Measurements from ENCODE around the gene WWP2. TPM values are rescaled to one million over a fixed set of nuclear protein-coding genes. Genes with fewer than 3 reads are reported as not detected.
"Not testable (repeated sequence)": the region's sequence is repeated elsewhere in the genome, so short reads cannot be mapped to it uniquely, and the experiment has no call there.

The WWP2 gene
- total and polyA plus RNA-seq, 4 donors: 26.1 to 86.6 (median 43.4) TPM

- 0 to 1% methylated on average over 31 of the region's 31 CpGs for WGBS, 2 donors
- Histone ChIP-seq H3K27ac (ENCODE audit: low read depth in 1 of 2, low read length in 1 of 2) (peak within 1 kb of the TSS; percentile 50 to 84), H3K4me1 (ENCODE audit: control insufficient read depth in 5 of 5, insufficient read depth in 5 of 5, low read length in 5 of 5) (peaks cover 0 to 6% (median 3%) of the 10 kb centered on the region in 5 donors), H3K27me3 (ENCODE audit: control insufficient read depth in 3 of 3, insufficient read depth in 3 of 3, low read length in 2 of 3) (no peaks in the 10 kb centered on the region), H3K9me3 (ENCODE audit: control insufficient read depth in 4 of 4, insufficient read depth in 3 of 4, low read length in 3 of 4) (no peaks in the 10 kb centered on the region), H3K9ac (ENCODE audit: insufficient read depth in 1 of 2, low read length in 2 of 2) (peak within 1 kb of the TSS in 1 of 2 donors; percentile 68), H3K36me3 (ENCODE audit: control insufficient read depth in 4 of 4, insufficient read depth in 4 of 4, low read length in 4 of 4) (no peaks in the 10 kb centered on the region), H3K4me3 (peak within 1 kb of the TSS; percentile 33)
- peak; percentile 96 for ATAC-seq (ENCODE audit: insufficient read depth, low FRiP score)
- TF ChIP-seq CTCF (IDR thresholded peaks at IDR 0.05; ENCODE audit: control extremely low read depth, extremely low read depth): no peak
- peak; percentile 81 to 88 (median 84) for DNase-seq
Measured at GRCh38 chr16:69726313-69727060, 35.6 kb upstream of the WWP2 start, which contains the start of gene NQO1. Gene NQO1, minus strand, starts transcription at chr16:69726560. Its CDS starts 121 bp downstream, at chr16:69726439.

DNA sequence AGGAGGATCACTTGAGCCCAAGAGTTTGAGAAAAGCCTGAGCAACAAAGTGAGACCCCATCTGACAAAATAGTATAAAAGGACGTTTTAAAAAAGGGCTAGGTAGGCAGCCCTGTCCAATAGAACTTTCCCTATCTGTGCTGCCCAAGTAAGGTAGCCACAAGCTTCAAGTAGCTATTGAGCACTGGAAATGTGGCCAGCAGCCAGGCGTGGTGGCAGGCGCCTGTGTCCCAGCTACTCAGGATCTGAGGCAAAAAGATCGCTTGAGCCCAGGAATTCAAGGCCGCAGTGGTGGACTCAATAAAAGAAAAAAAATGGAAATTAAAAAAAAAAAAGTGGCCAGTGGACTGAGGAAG lies 34.2 kb upstream of the WWP2 start:
- Histone ChIP-seq H3K36me3 (ENCODE audit: control insufficient read depth in 4 of 4, insufficient read depth in 4 of 4, low read length in 4 of 4) (no peaks in the 10 kb centered on the region), H3K9ac (ENCODE audit: insufficient read depth in 1 of 2, low read length in 2 of 2) (no peak overlapping the region), H3K4me1 (ENCODE audit: control insufficient read depth in 5 of 5, insufficient read depth in 5 of 5, low read length in 5 of 5) (peaks cover 0 to 6% (median 3%) of the 10 kb centered on the region in 5 donors), H3K9me3 (ENCODE audit: control insufficient read depth in 4 of 4, insufficient read depth in 3 of 4, low read length in 3 of 4) (no peaks in the 10 kb centered on the region), H3K4me3 (no peak overlapping the region), H3K27ac (ENCODE audit: low read depth in 1 of 2, low read length in 1 of 2) (no peak overlapping the region), H3K27me3 (ENCODE audit: control insufficient read depth in 3 of 3, insufficient read depth in 3 of 3, low read length in 2 of 3) (no peaks in the 10 kb centered on the region)
- ATAC-seq (ENCODE audit: insufficient read depth, low FRiP score): no peak
- DNase-seq: no peak
- 74 to 88% methylated on average over 5 of the region's 5 CpGs for WGBS, 2 donors
- TF ChIP-seq CTCF (IDR thresholded peaks at IDR 0.05; ENCODE audit: control extremely low read depth, extremely low read depth): no peak

GRCh38 chr16:69729030-69729429 lies 33.1 kb upstream of the WWP2 start:
- H3K9me3 ChIP-seq (ENCODE audit: control insufficient read depth in 4 of 4, insufficient read depth in 3 of 4, low read length in 3 of 4); H3K4me1 ChIP-seq (ENCODE audit: control insufficient read depth in 5 of 5, insufficient read depth in 5 of 5, low read length in 5 of 5); H3K27me3 ChIP-seq (ENCODE audit: control insufficient read depth in 3 of 3, insufficient read depth in 3 of 3, low read length in 2 of 3); H3K36me3 ChIP-seq (ENCODE audit: control insufficient read depth in 4 of 4, insufficient read depth in 4 of 4, low read length in 4 of 4); ATAC-seq (ENCODE audit: insufficient read depth, low FRiP score); H3K27ac ChIP-seq (ENCODE audit: low read depth in 1 of 2, low read length in 1 of 2); DNase-seq; H3K4me3 ChIP-seq; H3K9ac ChIP-seq (ENCODE audit: insufficient read depth in 1 of 2, low read length in 2 of 2): not testable (repeated sequence)
- WGBS, 2 donors: 90 to 95% methylated on average over 4 of the region's 4 CpGs

DNA sequence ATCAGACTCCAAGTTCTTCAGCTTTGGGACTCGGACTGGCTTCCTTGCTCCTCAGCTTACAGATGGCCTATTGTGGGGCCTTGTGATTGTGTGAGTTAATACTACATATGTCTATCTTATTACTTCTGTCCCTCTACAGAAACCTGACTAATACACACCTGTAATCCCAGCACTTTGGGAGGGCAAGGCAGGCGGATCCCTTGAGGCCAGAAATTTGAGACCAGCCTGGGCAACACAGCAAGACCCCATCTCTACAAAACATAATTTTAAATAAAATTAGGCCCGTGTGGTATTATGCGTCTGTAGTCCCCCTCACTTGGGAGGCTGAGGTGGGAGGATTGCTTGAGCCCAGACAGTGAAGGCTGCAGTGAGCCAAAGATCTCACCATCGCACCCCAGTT lies 30.9 kb upstream of the WWP2 start:
- not testable (repeated sequence) for H3K27ac ChIP-seq (ENCODE audit: low read depth in 1 of 2, low read length in 1 of 2); ATAC-seq (ENCODE audit: insufficient read depth, low FRiP score); H3K4me1 ChIP-seq (ENCODE audit: control insufficient read depth in 5 of 5, insufficient read depth in 5 of 5, low read length in 5 of 5); H3K27me3 ChIP-seq (ENCODE audit: control insufficient read depth in 3 of 3, insufficient read depth in 3 of 3, low read length in 2 of 3); H3K9ac ChIP-seq (ENCODE audit: insufficient read depth in 1 of 2, low read length in 2 of 2); H3K9me3 ChIP-seq (ENCODE audit: control insufficient read depth in 4 of 4, insufficient read depth in 3 of 4, low read length in 3 of 4); H3K4me3 ChIP-seq; H3K36me3 ChIP-seq (ENCODE audit: control insufficient read depth in 4 of 4, insufficient read depth in 4 of 4, low read length in 4 of 4); DNase-seq
- WGBS, 2 donors: 77 to 94% methylated on average over 5 of the region's 5 CpGs
